ENCODE data around the gene RASA2.

DNA sequence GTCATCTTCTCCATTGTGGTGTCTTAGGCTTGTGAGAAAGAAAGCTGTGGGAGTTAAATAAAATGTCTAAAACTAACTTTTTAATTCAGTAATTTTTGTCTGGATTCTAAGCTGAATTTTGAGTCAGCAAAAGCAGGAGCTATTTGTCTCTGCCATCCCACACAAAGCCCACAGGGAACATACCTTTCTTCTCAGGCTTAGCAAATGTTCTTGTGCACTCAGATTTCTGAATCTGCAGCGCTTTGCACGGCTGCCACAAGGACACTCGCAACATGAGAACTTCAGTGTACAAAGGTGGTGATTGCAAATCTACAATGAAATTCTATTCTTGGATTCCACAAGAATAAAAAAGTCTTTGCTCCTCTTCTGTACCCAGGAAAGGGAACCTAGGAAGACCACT lies 163.0 kb downstream of the RASA2 start:
- TF ChIP-seq POLR2A (IDR thresholded peaks at IDR 0.05) = no peak
- TF ChIP-seq CTCF (IDR thresholded peaks at IDR 0.05) = no peak
